ENCODE results near the gene CHD6.

CHD6 gene

GRCh38 chr20:41532935-41533334 is 85.2 kb downstream of the CHD6 start:
- POLR2A ChIA-PET = no interaction called here

DNA sequence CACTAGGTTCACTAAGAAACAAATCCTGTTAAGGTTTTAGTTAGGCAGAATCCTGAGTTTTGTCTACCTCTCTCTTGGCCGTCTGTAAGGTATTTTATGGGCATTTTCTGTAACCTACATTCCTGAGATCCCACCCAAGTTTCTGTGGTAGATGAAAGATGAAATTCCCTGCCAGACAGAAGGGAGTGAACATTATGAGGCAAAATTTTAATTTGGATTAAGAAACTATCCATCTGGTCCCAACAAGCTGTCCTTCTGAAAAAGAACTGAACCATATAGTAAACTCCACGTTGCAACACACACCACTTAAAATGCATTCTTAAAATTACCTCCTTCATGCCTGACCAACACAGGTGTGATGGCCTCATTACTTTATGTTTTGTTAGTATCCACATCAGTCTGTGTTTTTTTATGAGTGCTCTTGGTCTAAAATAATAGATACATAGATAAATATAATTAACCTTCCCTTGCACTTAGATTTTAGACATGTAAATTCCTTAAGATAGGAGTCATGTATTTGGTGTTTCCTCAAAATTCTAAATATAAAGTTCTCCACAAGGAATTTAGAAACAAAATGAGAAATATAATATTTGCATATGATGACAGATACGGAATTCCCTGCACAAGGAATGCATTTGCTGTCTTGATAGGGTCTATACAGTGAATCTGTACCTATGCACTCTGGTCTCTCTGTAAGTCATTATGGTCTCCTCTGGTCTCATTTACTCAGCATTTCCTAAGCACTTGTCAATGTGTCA is 86.5 kb downstream of the CHD6 start:
- ChIA-PET CTCF (interaction anchor here (0.9 kb wide), 1 partner anchor 9 kb away, joined by 3 read pairs; no protein-coding TSS in a partner anchor), POLR2A (no interaction called here)
- no peak overlapping the region for H3K4me3 ChIP-seq (ENCODE audit: low read depth, low read length)
- no peak for TF ChIP-seq CTCF (IDR thresholded peaks at IDR 0.05; ENCODE audit: insufficient read depth, low read length, missing control alignments)
- DNase-seq (ENCODE audit: low read depth, low spot score) = no peak

More at GRCh38 chr20:41532935-41533334, 85.2 kb downstream of the CHD6 start:
- no peak overlapping the region for H3K4me3 ChIP-seq (ENCODE audit: low read depth, low read length)
- CTCF ChIA-PET = interaction anchor here (0.8 to 0.9 kb wide), 2 partner anchors 8 to 38 kb away, joined by 3 to 4 read pairs; no protein-coding TSS in a partner anchor
- DNase-seq (ENCODE audit: low read depth, low spot score) = no peak
- no peak for TF ChIP-seq CTCF (IDR thresholded peaks at IDR 0.05; ENCODE audit: insufficient read depth, low read length, missing control alignments)

DNA sequence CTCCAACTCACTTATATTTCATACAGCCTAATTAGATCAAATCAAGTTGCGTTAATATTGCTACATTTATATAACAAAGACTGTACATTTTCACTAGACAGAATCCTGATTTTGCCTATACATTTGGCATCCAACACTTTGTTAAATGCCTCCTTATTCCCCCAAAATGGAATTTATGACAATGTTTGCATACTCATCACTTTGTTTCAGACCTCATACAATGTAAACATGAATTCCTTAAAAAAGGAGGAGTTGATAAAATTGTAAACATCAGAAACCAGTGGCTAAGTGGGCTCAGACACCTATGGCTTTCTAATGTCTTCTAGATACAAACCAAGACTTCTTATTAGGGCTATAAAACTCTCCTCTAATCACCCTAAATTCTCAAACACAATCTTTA is 87.3 kb downstream of the CHD6 start:
- DNase-seq (ENCODE audit: low read depth, low spot score) = no peak
- ChIA-PET CTCF (no interaction called here), POLR2A (no interaction called here)
- no peak for TF ChIP-seq CTCF (IDR thresholded peaks at IDR 0.05; ENCODE audit: insufficient read depth, low read length, missing control alignments)
- H3K4me3 ChIP-seq (ENCODE audit: low read depth, low read length) = no peak overlapping the region

- CTCF ChIA-PET = interaction anchor here (1.9 kb wide), 1 partner anchor 10 kb away, joined by 10 read pairs; no protein-coding TSS in a partner anchor
Observed at GRCh38 chr20:41526327-41526726, 91.8 kb downstream of the CHD6 start.

GRCh38 chr20:41524980-41525613 is 93.1 kb downstream of the CHD6 start:
- ChIA-PET CTCF (interaction anchor here (1.9 kb wide), 1 partner anchor 9 kb away, joined by 10 read pairs; no protein-coding TSS in a partner anchor), POLR2A (interaction anchor here (0.5 kb wide), 1 partner anchor 122 kb away, joined by 3 read pairs; no protein-coding TSS in a partner anchor)
- TF ChIP-seq CTCF (IDR thresholded peaks at IDR 0.05; ENCODE audit: insufficient read depth, low read length, missing control alignments) = no peak
- no peak for DNase-seq (ENCODE audit: low read depth, low spot score)
- H3K4me3 ChIP-seq (ENCODE audit: low read depth, low read length) = no peak overlapping the region

More at GRCh38 chr20:41526327-41526726, 91.8 kb downstream of the CHD6 start:
- DNase-seq (ENCODE audit: low read depth, low spot score) = no peak
- no peak overlapping the region for H3K4me3 ChIP-seq (ENCODE audit: low read depth, low read length)
- TF ChIP-seq CTCF (IDR thresholded peaks at IDR 0.05; ENCODE audit: insufficient read depth, low read length, missing control alignments) = no peak
- POLR2A ChIA-PET = no interaction called here

GRCh38 chr20:41523857-41524256 is 94.3 kb downstream of the CHD6 start:
- DNase-seq (ENCODE audit: low read depth, low spot score) = no peak
- ChIA-PET POLR2A (no interaction called here), CTCF (interaction anchor here (1.2 kb wide), 1 partner anchor 174 kb away, joined by 3 read pairs; no protein-coding TSS in a partner anchor)
- H3K4me3 ChIP-seq (ENCODE audit: low read depth, low read length) = no peak overlapping the region
- TF ChIP-seq CTCF (IDR thresholded peaks at IDR 0.05; ENCODE audit: insufficient read depth, low read length, missing control alignments) = no peak
